Stimulated activated CD4-positive, alpha-beta T cell treated with anti-CD3 and anti-CD28 coated beads, Interleukin-15, amount 100 ng/mL, for 48 hours (primary cell): Measurements from ENCODE around the gene GMPS.
"Not testable (repeated sequence)": the region's sequence is repeated elsewhere in the genome, so short reads cannot be mapped to it uniquely, and the experiment has no call there.

Source experiments
- DNase-seq, 2 donors: peaks; one replicate each; pipeline ENCODE4 v3.0.0-alpha.2; 2020; ENCODE audit warnings: low read depth in 2 of 2

Gene GMPS

GRCh38 chr3:155870133-155870944, at the start of gene GMPS:
Gene GMPS, plus strand, starts transcription at chr3:155870650. Its CDS starts 221 bp downstream, at chr3:155870871.
- peak; percentile 89 to 94 for DNase-seq

GRCh38 chr3:155828490-155829098, 41.9 kb upstream of the GMPS start:
- DNase-seq = not testable (repeated sequence)

GRCh38 chr3:155835341-155836071, 34.9 kb upstream of the GMPS start:
- DNase-seq = no peak

GRCh38 chr3:155843569-155843968, 26.9 kb upstream of the GMPS start:
- no peak for DNase-seq

GRCh38 chr3:155846119-155846518, 24.3 kb upstream of the GMPS start:
- no peak for DNase-seq

GRCh38 chr3:155847993-155848392, 22.5 kb upstream of the GMPS start:
- no peak for DNase-seq

- DNase-seq = not testable (repeated sequence)
These were observed 21.0 kb upstream of the GMPS start for GRCh38 chr3:155849404-155849803.

- no peak for DNase-seq
These were observed 18.1 kb upstream of the GMPS start for GRCh38 chr3:155852341-155852740.

- DNase-seq = no peak
These were observed 17.0 kb upstream of the GMPS start for GRCh38 chr3:155853214-155854140.

GRCh38 chr3:155854141-155854940, 16.1 kb upstream of the GMPS start, which contains the start of gene SLC33A1:
Gene SLC33A1, minus strand, starts transcription at chr3:155854427. Its CDS starts 430 bp downstream, at chr3:155853997.
- DNase-seq = peak; percentile 97 to 98

GRCh38 chr3:155859859-155860258, 10.6 kb upstream of the GMPS start:
- no peak for DNase-seq

- not testable (repeated sequence) for DNase-seq
These were observed 10.0 kb upstream of the GMPS start for GRCh38 chr3:155860424-155860823.

GRCh38 chr3:155861476-155862183, 8.8 kb upstream of the GMPS start:
- no peak for DNase-seq

GRCh38 chr3:155862290-155862982, 8.0 kb upstream of the GMPS start:
- peak; percentile 49 to 57 for DNase-seq

- no peak for DNase-seq
These were observed 7.2 kb upstream of the GMPS start for GRCh38 chr3:155863072-155863784.

GRCh38 chr3:155869691-155870090, 759 bp upstream of the GMPS start:
- no peak for DNase-seq

- DNase-seq = peak; percentile 20 to 24
These were observed 695 bp downstream of the GMPS start for GRCh38 chr3:155870945-155871745.

GRCh38 chr3:155871746-155872158, 1.3 kb downstream of the GMPS start:
- DNase-seq = no peak
